Adipocyte (in vitro differentiated cells): ENCODE measurements around the gene BUB1B.
A peak's percentile ranks its signal among the peaks of the same experiment; 100 is the strongest.
"Not testable (repeated sequence)": the region's sequence is repeated elsewhere in the genome, so short reads cannot be mapped to it uniquely, and the experiment has no call there.

Experiments used
- DNase-seq: peaks from one replicate; pipeline ENCODE4 v3.0.0-alpha.2; 2015; ENCODE audit warnings: low read depth
- H3K27me3 ChIP-seq: replicated peaks from 2 replicates; pipeline ENCODE4 v1.7.0; 2013; ENCODE audit warnings: mild to moderate bottlenecking, low read length, moderate library complexity; ENCODE audit not compliant: control insufficient read depth, insufficient read depth
- H3K36me3 ChIP-seq: 2 replicates; pipeline ENCODE4 v1.7.0; 2013; ENCODE audit warnings: low read length, mild to moderate bottlenecking, moderate library complexity; ENCODE audit not compliant: control insufficient read depth, insufficient read depth, severe bottlenecking
- H3K4me1 ChIP-seq: 2 replicates; pipeline ENCODE4 v1.7.0; 2013; ENCODE audit warnings: mild to moderate bottlenecking, low read length, moderate library complexity; ENCODE audit not compliant: control insufficient read depth, insufficient read depth
- H3K4me3 ChIP-seq: 2 replicates; pipeline ENCODE4 v1.7.0; 2013; ENCODE audit warnings: mild to moderate bottlenecking, low read length, moderate library complexity
- H3K9ac ChIP-seq: 2 replicates; pipeline ENCODE4 v1.7.0; 2013; ENCODE audit warnings: mild to moderate bottlenecking, low read length, moderate library complexity
- H3K9me3 ChIP-seq: 2 replicates; pipeline ENCODE4 v1.7.0; 2013; ENCODE audit warnings: mild to moderate bottlenecking, low read length, moderate library complexity; ENCODE audit not compliant: control insufficient read depth

The BUB1B gene

GRCh38 chr15:40137303-40138200 lies 23.3 kb upstream of the BUB1B start:
- H3K4me3 ChIP-seq = no peak overlapping the region
- H3K4me1 ChIP-seq = no peaks in the 10 kb centered on the region
- no peaks in the 10 kb centered on the region for H3K9me3 ChIP-seq
- H3K36me3 ChIP-seq = no peaks in the 10 kb centered on the region
- H3K27me3 ChIP-seq = peaks cover 8% of the 10 kb centered on the region
- H3K9ac ChIP-seq = no peak overlapping the region
- no peak for DNase-seq

GRCh38 chr15:40138201-40138570 lies 22.7 kb upstream of the BUB1B start:
- DNase-seq, H3K9ac ChIP-seq: not testable (repeated sequence)

GRCh38 chr15:40142428-40142827 lies 18.4 kb upstream of the BUB1B start:
- no peaks in the 10 kb centered on the region for H3K4me1 ChIP-seq
- H3K9me3 ChIP-seq = no peaks in the 10 kb centered on the region
- H3K36me3 ChIP-seq = no peaks in the 10 kb centered on the region
- H3K27me3 ChIP-seq = peaks cover 4% of the 10 kb centered on the region
- no peak overlapping the region for H3K9ac ChIP-seq
- no peak overlapping the region for H3K4me3 ChIP-seq
- DNase-seq = no peak

More at GRCh38 chr15:40138201-40138570, 22.7 kb upstream of the BUB1B start:
- not testable (repeated sequence) for H3K27me3 ChIP-seq, H3K36me3 ChIP-seq, H3K9me3 ChIP-seq, H3K4me3 ChIP-seq, H3K4me1 ChIP-seq

GRCh38 chr15:40146037-40146436 lies 14.8 kb upstream of the BUB1B start:
- H3K4me3 ChIP-seq = no peak overlapping the region
- DNase-seq = peak; percentile 25
- no peak overlapping the region for H3K9ac ChIP-seq
- H3K27me3 ChIP-seq = peaks cover 4% of the 10 kb centered on the region
- H3K9me3 ChIP-seq = no peaks in the 10 kb centered on the region
- H3K4me1 ChIP-seq = peaks cover 9% of the 10 kb centered on the region
- H3K36me3 ChIP-seq = no peaks in the 10 kb centered on the region

- no peak for DNase-seq
- H3K4me3 ChIP-seq = no peak overlapping the region
- H3K9ac ChIP-seq = no peak overlapping the region
- no peaks in the 10 kb centered on the region for H3K36me3 ChIP-seq
- no peaks in the 10 kb centered on the region for H3K27me3 ChIP-seq
- no peaks in the 10 kb centered on the region for H3K9me3 ChIP-seq
- H3K4me1 ChIP-seq = peaks cover 16% of the 10 kb centered on the region
Measured at GRCh38 chr15:40149339-40149738, 11.5 kb upstream of the BUB1B start.

- H3K4me3 ChIP-seq = no peak overlapping the region
- peak; percentile 57 for DNase-seq
- H3K4me1 ChIP-seq = peaks cover 16% of the 10 kb centered on the region
- H3K9ac ChIP-seq = no peak overlapping the region
- no peaks in the 10 kb centered on the region for H3K36me3 ChIP-seq
- H3K27me3 ChIP-seq = peaks cover 1% of the 10 kb centered on the region
- no peaks in the 10 kb centered on the region for H3K9me3 ChIP-seq
Measured at GRCh38 chr15:40150163-40150925, 10.5 kb upstream of the BUB1B start.

GRCh38 chr15:40151499-40151898 lies 9.4 kb upstream of the BUB1B start:
- DNase-seq = no peak
- peaks cover 10% of the 10 kb centered on the region for H3K27me3 ChIP-seq
- H3K9me3 ChIP-seq = no peaks in the 10 kb centered on the region
- no peaks in the 10 kb centered on the region for H3K36me3 ChIP-seq
- H3K9ac ChIP-seq = no peak overlapping the region
- peaks cover 16% of the 10 kb centered on the region for H3K4me1 ChIP-seq
- no peak overlapping the region for H3K4me3 ChIP-seq

GRCh38 chr15:40151991-40152390 lies 8.9 kb upstream of the BUB1B start:
- H3K9me3 ChIP-seq = no peaks in the 10 kb centered on the region
- H3K4me3 ChIP-seq = no peak overlapping the region
- DNase-seq = no peak
- no peak overlapping the region for H3K9ac ChIP-seq
- H3K4me1 ChIP-seq = peaks cover 16% of the 10 kb centered on the region
- H3K36me3 ChIP-seq = no peaks in the 10 kb centered on the region
- peaks cover 10% of the 10 kb centered on the region for H3K27me3 ChIP-seq

- H3K36me3 ChIP-seq = not testable (repeated sequence)
- H3K4me1 ChIP-seq = peaks cover 16% of the 10 kb centered on the region
Measured at GRCh38 chr15:40154821-40155220, 6.0 kb upstream of the BUB1B start.

GRCh38 chr15:40155270-40155910 lies 5.5 kb upstream of the BUB1B start:
- H3K4me1 ChIP-seq = peaks cover 10% of the 10 kb centered on the region
- H3K9ac ChIP-seq = no peak overlapping the region
- peaks cover 10% of the 10 kb centered on the region for H3K27me3 ChIP-seq
- no peaks in the 10 kb centered on the region for H3K36me3 ChIP-seq
- no peak for DNase-seq
- H3K9me3 ChIP-seq = no peaks in the 10 kb centered on the region
- H3K4me3 ChIP-seq = no peak overlapping the region

More at GRCh38 chr15:40154821-40155220, 6.0 kb upstream of the BUB1B start:
- H3K4me3 ChIP-seq, H3K9ac ChIP-seq, H3K9me3 ChIP-seq, DNase-seq: not testable (repeated sequence)
- peaks cover 10% of the 10 kb centered on the region for H3K27me3 ChIP-seq
